Activated naive CD4-positive, alpha-beta T cell treated with anti-CD3 and anti-CD28 coated beads, Interleukin-2, amount 10 ng/mL, durations not matched to agents 7 days and 5 days (primary cell): ENCODE measurements around the gene LCMT1.
"Not testable (repeated sequence)": the region's sequence is repeated elsewhere in the genome, so short reads cannot be mapped to it uniquely, and the experiment has no call there.

Experiments
- CTCF ChIA-PET: fragments of 350-600 bp; sonication (Branson Sonifier 250); formaldehyde crosslinking; loops from one replicate; lab custom pipeline; 2021; ENCODE audit warnings: antibody characterized with exemption; lab: Charles Lee
- DNase-seq: peaks from one replicate; pipeline ENCODE4 v3.0.0-alpha.2; 2020
- H3K27ac Mint-ChIP-seq: one replicate; pipeline ENCODE4 v1.8.0; 2021; ENCODE audit warnings: mild to moderate bottlenecking, moderate library complexity, mixed read lengths
- H3K27me3 Mint-ChIP-seq: one replicate; pipeline ENCODE4 v1.8.0; 2021; ENCODE audit warnings: mild to moderate bottlenecking, mixed read lengths
- H3K36me3 Mint-ChIP-seq: one replicate; pipeline ENCODE4 v1.8.0; 2021; ENCODE audit warnings: mixed read lengths
- H3K4me1 Mint-ChIP-seq: one replicate; pipeline ENCODE4 v1.8.0; 2021; ENCODE audit warnings: mixed read lengths
- H3K4me3 Mint-ChIP-seq: one replicate; pipeline ENCODE4 v1.8.0; 2021; ENCODE audit warnings: mild to moderate bottlenecking, moderate library complexity, mixed read lengths
- H3K9me3 Mint-ChIP-seq: one replicate; pipeline ENCODE4 v1.8.0; 2021; ENCODE audit warnings: mixed read lengths

Gene LCMT1

GRCh38 chr16:25111403-25112166 lies at the start of gene LCMT1:
Gene LCMT1, plus strand, starts transcription at chr16:25111742. Its CDS starts 142 bp downstream, at chr16:25111884.
- Mint-ChIP-seq H3K4me3 (peak within 1 kb of the TSS; percentile 89), H3K4me1 (peaks cover 52% of the 10 kb centered on the region), H3K27ac (peak within 1 kb of the TSS; percentile 96), H3K9me3 (no peaks in the 10 kb centered on the region), H3K27me3 (peaks cover 3% of the 10 kb centered on the region), H3K36me3 (peaks cover 8% of the 10 kb centered on the region)
- CTCF ChIA-PET: interaction anchor here (1.2 to 8.3 kb wide), 3 partner anchors 19 to 114 kb away, joined by 5 to 68 read pairs (median 8); no protein-coding TSS in a partner anchor
- peak; percentile 94 for DNase-seq

GRCh38 chr16:25063102-25063501 lies 48.4 kb upstream of the LCMT1 start:
- CTCF ChIA-PET: interaction anchor here (1.9 kb wide), 1 partner anchor 47 kb away, joined by 5 read pairs; no protein-coding TSS in a partner anchor
- DNase-seq: no peak
- Mint-ChIP-seq H3K27ac (peak overlapping the region; percentile 71), H3K36me3 (peaks cover 3% of the 10 kb centered on the region), H3K4me3 (no peak overlapping the region), H3K9me3 (no peaks in the 10 kb centered on the region), H3K27me3 (peaks cover 7% of the 10 kb centered on the region), H3K4me1 (peaks cover 74% of the 10 kb centered on the region)

- Mint-ChIP-seq H3K27ac (peak overlapping the region; percentile 24), H3K36me3 (peaks cover 5% of the 10 kb centered on the region), H3K27me3 (peaks cover 14% of the 10 kb centered on the region), H3K9me3 (no peaks in the 10 kb centered on the region), H3K4me3 (no peak overlapping the region), H3K4me1 (peaks cover 73% of the 10 kb centered on the region)
- CTCF ChIA-PET: no interaction called here
- DNase-seq: no peak
These were observed 47.7 kb upstream of the LCMT1 start for GRCh38 chr16:25063865-25064264.

GRCh38 chr16:25064281-25064680 lies 47.3 kb upstream of the LCMT1 start:
- H3K4me1 Mint-ChIP-seq: peaks cover 73% of the 10 kb centered on the region
- DNase-seq, H3K9me3 Mint-ChIP-seq, H3K4me3 Mint-ChIP-seq, CTCF ChIA-PET, H3K27ac Mint-ChIP-seq, H3K36me3 Mint-ChIP-seq: not testable (repeated sequence)
- peaks cover 14% of the 10 kb centered on the region for H3K27me3 Mint-ChIP-seq

GRCh38 chr16:25064937-25065336 lies 46.6 kb upstream of the LCMT1 start:
- CTCF ChIA-PET: no interaction called here
- Mint-ChIP-seq H3K27ac (peak overlapping the region; percentile 50), H3K9me3 (no peaks in the 10 kb centered on the region)

GRCh38 chr16:25065899-25066298 lies 45.6 kb upstream of the LCMT1 start:
- H3K9me3 Mint-ChIP-seq: no peaks in the 10 kb centered on the region
- H3K36me3 Mint-ChIP-seq: peaks cover 6% of the 10 kb centered on the region
- peak overlapping the region; percentile 84 for H3K4me3 Mint-ChIP-seq
- peaks cover 63% of the 10 kb centered on the region for H3K4me1 Mint-ChIP-seq
- CTCF ChIA-PET: no interaction called here
- no peak for DNase-seq
- peak overlapping the region; percentile 80 for H3K27ac Mint-ChIP-seq
- peaks cover 14% of the 10 kb centered on the region for H3K27me3 Mint-ChIP-seq

More at GRCh38 chr16:25064937-25065336, 46.6 kb upstream of the LCMT1 start:
- peaks cover 73% of the 10 kb centered on the region for H3K4me1 Mint-ChIP-seq
- H3K27me3 Mint-ChIP-seq: peaks cover 14% of the 10 kb centered on the region
- DNase-seq: no peak
- H3K4me3 Mint-ChIP-seq: no peak overlapping the region
- peaks cover 5% of the 10 kb centered on the region for H3K36me3 Mint-ChIP-seq

GRCh38 chr16:25066426-25066746 lies 45.2 kb upstream of the LCMT1 start:
- H3K9me3 Mint-ChIP-seq: no peaks in the 10 kb centered on the region
- DNase-seq: no peak
- peaks cover 14% of the 10 kb centered on the region for H3K27me3 Mint-ChIP-seq
- peak overlapping the region; percentile 80 for H3K27ac Mint-ChIP-seq
- H3K4me3 Mint-ChIP-seq: peak overlapping the region; percentile 84
- peaks cover 59% of the 10 kb centered on the region for H3K4me1 Mint-ChIP-seq
- H3K36me3 Mint-ChIP-seq: peaks cover 7% of the 10 kb centered on the region
- CTCF ChIA-PET: interaction anchor here (0.6 to 1.5 kb wide), 3 partner anchors 40 to 159 kb away, joined by 3 to 4 read pairs (median 4); no protein-coding TSS in a partner anchor

- CTCF ChIA-PET: interaction anchor here (0.6 to 1.5 kb wide), 5 partner anchors 39 to 159 kb away, joined by 3 to 4 read pairs (median 3); no protein-coding TSS in a partner anchor
- Mint-ChIP-seq H3K4me1 (peaks cover 52% of the 10 kb centered on the region), H3K9me3 (no peaks in the 10 kb centered on the region), H3K4me3 (peak overlapping the region; percentile 84), H3K27ac (peak overlapping the region; percentile 84), H3K27me3 (peaks cover 14% of the 10 kb centered on the region), H3K36me3 (peaks cover 5% of the 10 kb centered on the region)
- peak; percentile 89 for DNase-seq
These were observed 44.6 kb upstream of the LCMT1 start for GRCh38 chr16:25066747-25067631.

GRCh38 chr16:25073854-25074253 lies 37.7 kb upstream of the LCMT1 start:
- Mint-ChIP-seq H3K27ac (no peak overlapping the region), H3K27me3 (no peaks in the 10 kb centered on the region), H3K36me3 (peaks cover 3% of the 10 kb centered on the region), H3K9me3 (no peaks in the 10 kb centered on the region), H3K4me3 (no peak overlapping the region), H3K4me1 (no peaks in the 10 kb centered on the region)
- CTCF ChIA-PET: no interaction called here
- no peak for DNase-seq

GRCh38 chr16:25078386-25078978 lies 33.1 kb upstream of the LCMT1 start:
- Mint-ChIP-seq H3K27me3 (no peaks in the 10 kb centered on the region), H3K27ac (no peak overlapping the region), H3K36me3 (no peaks in the 10 kb centered on the region), H3K4me1 (no peaks in the 10 kb centered on the region), H3K9me3 (no peaks in the 10 kb centered on the region), H3K4me3 (no peak overlapping the region)
- no peak for DNase-seq
- CTCF ChIA-PET: no interaction called here

- H3K27ac Mint-ChIP-seq: no peak overlapping the region
- no peak for DNase-seq
- H3K9me3 Mint-ChIP-seq: no peaks in the 10 kb centered on the region
- no peaks in the 10 kb centered on the region for H3K4me1 Mint-ChIP-seq
- H3K4me3 Mint-ChIP-seq: no peak overlapping the region
- H3K36me3 Mint-ChIP-seq: no peaks in the 10 kb centered on the region
- H3K27me3 Mint-ChIP-seq: no peaks in the 10 kb centered on the region
- CTCF ChIA-PET: interaction anchor here (0.9 kb wide), 2 partner anchors 24 to 566 kb away, joined by 3 read pairs; no protein-coding TSS in a partner anchor
These were observed 31.7 kb upstream of the LCMT1 start for GRCh38 chr16:25079637-25080378.

GRCh38 chr16:25080420-25081131 lies 31.0 kb upstream of the LCMT1 start:
- Mint-ChIP-seq H3K27ac (no peak overlapping the region), H3K9me3 (no peaks in the 10 kb centered on the region), H3K4me1 (no peaks in the 10 kb centered on the region), H3K36me3 (no peaks in the 10 kb centered on the region), H3K27me3 (no peaks in the 10 kb centered on the region), H3K4me3 (no peak overlapping the region)
- no peak for DNase-seq
- CTCF ChIA-PET: no interaction called here

- Mint-ChIP-seq H3K27me3 (no peaks in the 10 kb centered on the region), H3K36me3 (no peaks in the 10 kb centered on the region), H3K4me3 (no peak overlapping the region), H3K27ac (no peak overlapping the region), H3K4me1 (no peaks in the 10 kb centered on the region), H3K9me3 (no peaks in the 10 kb centered on the region)
- CTCF ChIA-PET: no interaction called here
- DNase-seq: no peak
These were observed 29.8 kb upstream of the LCMT1 start for GRCh38 chr16:25081702-25082101.
